Measurements from ENCODE around the gene CELA3A.
A peak's percentile ranks its signal among the peaks of the same experiment; 100 is the strongest.
"Not testable (repeated sequence)": the region's sequence is repeated elsewhere in the genome, so short reads cannot be mapped to it uniquely, and the experiment has no call there.

CELA3A gene, protein sequence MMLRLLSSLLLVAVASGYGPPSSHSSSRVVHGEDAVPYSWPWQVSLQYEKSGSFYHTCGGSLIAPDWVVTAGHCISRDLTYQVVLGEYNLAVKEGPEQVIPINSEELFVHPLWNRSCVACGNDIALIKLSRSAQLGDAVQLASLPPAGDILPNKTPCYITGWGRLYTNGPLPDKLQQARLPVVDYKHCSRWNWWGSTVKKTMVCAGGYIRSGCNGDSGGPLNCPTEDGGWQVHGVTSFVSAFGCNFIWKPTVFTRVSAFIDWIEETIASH

DNA sequence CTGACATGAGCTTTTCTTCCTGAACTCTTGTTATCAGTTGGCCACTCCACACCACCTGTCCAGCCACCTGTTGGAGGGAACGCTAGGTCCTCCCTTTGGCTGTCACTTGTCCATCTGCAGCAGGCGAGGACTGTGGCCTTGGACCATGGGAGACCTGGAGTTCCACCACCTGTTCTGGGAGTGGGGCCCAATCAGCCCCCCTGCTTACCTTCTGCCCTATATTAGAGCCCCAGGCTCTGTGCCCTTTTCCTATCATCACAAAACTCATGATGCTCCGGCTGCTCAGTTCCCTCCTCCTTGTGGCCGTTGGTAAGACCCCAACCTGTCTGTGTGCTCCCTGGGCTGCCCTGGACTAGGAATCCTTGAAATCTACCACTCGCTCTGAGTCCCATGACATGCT lies at the start of gene CELA3A:
Gene CELA3A, plus strand, starts transcription at position 249 of the 400 bp plus-strand sequence. Its CDS starts 18 bp downstream, at position 267.
- DNase-seq (ENCODE audit: low spot score) = peak; percentile 26

DNA sequence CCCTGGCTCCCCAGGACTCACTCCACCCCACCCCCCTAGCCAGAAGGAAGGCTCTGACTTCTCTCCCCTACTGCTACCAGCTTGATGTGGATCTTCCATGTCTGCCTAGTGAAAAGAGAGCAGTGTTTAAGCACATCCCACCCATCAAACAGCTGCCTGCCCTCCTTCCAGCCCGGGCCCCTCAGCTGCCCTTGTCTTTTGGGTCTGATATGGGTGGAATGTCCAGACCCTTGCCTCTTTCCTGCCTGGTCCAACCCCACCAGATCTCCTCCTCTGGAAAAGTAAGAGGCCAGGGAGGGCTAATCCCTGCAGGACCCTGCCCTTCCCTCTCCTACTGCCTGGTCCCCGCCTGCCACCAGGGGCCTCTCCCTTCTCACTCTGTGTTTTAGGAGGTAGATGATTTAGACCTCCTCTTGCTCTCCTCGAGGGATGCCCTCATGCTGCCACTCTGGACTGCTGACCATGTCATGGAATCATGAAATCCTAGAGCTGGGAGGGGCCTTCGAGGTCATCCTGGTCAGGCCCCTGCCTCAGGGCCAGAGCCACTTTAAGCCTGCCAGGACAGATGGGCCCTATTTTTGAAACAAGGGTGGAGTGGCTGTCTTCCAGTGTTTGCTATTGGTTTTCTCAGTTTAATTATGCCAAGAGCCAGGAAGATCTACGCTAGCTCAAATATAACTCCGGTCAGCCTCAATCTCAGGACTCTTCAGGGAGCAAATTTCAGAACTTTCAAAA lies 48.5 kb upstream of the CELA3A start:
- DNase-seq (ENCODE audit: low spot score) = no peak

DNA sequence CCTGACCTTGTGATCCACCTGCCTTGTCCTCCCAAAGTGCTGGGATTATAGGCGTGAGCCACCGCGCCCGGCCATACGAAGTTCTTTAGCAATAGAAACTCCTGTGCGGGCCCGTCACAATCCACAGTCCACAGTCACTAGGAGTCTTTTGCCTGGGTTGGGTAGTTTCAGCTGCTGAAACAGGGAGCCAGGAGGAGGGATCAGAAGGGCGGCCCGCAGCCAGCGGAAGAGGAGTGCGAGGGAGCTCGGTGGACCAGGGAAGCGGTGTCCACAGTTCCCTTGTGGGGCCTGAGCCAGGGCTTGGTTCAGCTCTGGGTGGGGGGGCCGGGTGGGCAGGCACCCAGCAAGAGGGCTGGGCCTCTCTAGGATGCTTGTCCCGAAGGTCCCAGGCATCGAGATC lies 46.4 kb upstream of the CELA3A start:
- DNase-seq (ENCODE audit: low spot score) = no peak

DNA sequence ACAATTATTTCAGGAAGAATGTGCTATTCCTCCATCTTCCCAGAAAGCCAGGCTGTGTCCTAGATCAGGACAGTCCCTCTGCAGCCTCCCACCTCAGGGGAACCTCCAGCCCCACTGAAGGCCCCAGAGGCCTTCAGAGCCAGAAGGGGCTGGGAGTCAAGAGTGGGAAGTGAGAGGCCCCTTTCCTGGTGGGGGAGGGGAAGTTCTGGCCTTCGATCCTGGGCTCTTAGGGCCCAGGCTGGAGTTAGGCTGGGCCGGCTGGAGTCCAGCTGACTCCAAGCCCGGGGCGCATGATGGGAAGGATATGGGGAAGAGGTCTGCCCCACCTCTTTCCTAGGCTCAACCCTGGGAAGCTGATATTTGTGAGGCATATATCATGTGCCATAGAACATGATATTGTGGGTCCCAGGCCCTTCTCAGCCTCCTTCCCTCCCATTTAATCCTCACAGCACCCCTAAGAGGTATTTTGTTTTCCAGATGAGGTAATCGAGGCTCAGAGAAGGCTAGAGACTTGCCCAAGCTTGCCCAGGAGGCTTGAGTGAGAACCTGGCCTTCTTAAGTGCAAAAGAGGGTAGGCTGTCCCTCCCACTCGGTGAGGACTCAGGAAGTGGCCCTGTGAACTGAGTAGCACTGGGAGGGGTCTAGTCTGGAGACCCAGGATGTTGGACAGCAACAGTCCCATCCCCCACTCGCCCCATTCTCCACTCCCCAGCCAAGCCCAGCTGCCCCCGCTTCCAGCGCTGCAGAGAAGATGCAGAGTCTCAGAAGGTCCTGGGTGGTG lies 45.8 kb upstream of the CELA3A start:
- DNase-seq (ENCODE audit: low spot score) = no peak

DNA sequence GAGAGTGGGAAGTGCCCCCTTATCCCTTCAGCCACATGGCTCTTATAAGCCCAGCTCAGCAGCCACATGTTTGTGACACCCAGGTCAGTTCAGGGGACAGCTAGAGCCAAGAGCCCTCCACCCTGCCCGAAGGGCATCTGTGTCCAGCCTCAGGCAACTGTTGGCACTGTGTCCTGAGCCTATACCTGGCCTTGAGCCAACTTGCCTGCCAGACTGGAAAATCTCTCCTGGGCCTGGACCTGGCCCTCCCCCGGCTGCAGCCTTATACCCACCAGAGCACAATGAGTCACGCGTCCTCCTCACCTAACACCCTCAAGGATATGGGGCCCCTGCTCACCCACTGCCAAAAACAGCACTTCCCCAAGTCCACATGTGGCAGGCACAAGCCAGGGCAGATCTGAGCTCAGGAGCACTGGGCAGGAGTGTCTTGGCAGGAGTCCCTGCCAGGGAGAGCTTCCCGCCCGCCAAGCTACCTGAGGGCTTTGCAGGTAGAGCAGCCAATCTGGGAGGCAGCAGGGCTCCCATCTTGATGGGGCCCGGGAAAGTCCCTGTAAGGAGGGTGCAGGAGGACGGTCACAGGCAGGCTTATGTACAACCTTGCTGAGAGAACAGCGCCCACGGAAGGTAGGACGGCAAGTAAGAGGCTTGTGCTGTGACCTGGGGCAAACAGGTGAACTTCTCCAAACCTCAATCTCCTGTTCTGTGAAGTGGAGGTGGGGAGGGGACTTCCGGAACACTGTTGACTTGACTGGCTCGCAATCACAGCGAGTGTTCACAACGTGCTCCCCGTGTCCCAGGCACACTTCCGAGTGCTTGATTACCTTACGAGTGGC lies 44.5 kb upstream of the CELA3A start:
- DNase-seq (ENCODE audit: low spot score) = no peak

DNA sequence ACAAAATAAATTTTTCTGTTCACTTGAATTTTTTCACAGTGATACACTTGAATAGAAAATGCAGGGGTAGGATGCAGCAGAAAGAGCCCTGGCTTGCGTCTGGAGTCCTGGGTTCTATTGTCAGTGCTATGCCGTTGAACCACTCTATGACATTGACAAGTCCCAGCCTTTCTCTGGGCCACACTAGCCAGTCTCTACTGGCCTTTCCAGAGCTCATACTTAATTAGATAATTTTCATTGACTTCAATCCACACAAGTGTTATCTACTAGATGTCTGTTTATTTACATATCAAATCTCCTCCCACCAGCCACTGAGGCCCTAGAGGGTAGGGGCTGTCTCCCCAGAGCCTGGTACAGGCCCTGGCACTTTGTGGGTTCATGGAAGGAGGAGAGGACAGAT lies 40.1 kb upstream of the CELA3A start:
- no peak for DNase-seq (ENCODE audit: low spot score)

DNA sequence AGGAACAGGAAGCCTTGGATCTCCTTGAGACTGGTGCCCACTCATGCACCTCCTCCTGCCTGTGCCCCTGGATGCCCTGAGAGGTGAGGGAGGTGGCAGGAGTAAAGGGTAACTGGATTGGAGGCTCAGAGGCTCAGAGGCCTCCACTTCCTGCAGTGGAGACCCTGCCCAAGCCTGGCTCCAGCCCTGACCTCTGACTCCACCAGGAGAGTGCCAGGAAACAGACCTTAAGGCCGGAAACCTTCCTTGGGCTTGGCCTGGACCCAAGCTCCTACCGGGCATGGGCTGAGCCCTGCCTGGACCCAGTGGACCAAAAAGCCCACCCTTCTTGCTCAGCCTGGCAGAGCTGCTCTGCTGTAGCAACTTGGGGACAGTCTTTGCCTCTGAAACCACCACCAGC lies 39.7 kb upstream of the CELA3A start:
- DNase-seq (ENCODE audit: low spot score) = no peak

DNA sequence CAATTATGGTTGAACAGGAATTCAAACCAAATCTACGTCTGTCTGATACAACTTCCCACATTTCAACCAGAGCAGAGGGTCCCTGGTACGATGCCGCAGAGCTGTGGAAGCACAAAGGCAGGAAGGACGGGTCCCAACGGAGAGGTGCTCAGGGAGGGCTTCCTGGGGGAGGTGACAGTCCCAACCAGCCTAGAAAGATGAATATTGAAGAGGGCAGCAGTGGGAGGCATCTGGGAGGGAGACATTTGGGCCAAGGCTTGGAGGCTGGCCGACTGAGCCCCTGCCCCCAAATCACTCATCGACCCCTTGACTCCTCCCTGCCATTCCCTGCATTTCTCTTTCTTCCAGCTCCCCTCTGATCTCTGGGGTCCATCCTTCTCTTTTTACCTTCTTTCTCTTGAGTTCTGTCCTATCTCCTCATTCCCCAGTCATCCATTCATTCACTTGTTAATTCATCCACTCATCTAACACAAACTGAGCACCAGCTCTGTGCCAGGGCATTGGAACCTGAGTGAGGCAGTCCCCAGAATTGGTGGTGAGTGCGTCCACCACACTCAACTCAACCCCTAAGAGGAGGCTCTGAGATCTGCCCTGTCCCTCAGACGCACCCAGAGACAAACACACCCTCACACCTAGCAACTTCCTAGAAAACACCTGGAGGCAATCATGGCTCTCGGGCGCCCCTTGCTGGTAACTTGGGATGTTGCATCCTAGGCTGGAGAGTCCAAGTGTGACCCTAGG lies 37.8 kb upstream of the CELA3A start:
- DNase-seq (ENCODE audit: low spot score) = peak; percentile 76

DNA sequence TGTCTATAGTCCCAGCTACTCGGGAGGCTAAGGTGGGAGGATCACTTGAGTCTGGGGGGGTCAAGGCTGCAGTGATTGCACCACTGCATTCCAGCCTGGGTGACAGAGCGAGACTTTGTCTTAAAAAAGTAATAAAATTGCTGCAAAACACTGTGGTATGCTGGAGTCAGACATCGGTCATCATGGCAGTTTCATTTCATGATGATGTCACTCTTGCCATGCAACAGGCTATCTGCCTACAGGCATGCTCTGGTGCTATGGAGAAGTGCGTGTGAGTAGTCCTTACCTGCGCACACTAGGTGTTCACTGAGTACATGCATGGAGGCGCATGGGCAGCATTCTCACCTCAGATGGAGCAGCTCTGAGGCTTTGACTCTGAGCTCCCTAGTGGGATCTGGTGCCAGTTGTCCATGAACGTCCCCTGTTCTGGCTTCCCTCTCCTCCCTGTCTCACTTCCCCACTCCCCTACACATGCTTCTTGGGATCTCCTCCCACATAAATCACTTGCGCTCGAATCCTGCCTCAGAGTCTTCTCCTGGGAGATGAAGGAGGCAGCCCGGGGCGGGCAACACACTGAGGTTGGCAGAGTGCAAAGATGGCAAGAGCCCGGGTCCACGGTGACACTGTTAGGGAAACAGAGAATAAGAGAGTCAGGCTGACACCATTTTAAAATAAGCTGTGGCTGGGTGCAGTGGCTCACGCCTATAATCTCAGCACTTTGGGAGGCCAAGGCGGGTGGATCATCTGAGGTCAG lies 35.0 kb upstream of the CELA3A start:
- DNase-seq (ENCODE audit: low spot score) = no peak

DNA sequence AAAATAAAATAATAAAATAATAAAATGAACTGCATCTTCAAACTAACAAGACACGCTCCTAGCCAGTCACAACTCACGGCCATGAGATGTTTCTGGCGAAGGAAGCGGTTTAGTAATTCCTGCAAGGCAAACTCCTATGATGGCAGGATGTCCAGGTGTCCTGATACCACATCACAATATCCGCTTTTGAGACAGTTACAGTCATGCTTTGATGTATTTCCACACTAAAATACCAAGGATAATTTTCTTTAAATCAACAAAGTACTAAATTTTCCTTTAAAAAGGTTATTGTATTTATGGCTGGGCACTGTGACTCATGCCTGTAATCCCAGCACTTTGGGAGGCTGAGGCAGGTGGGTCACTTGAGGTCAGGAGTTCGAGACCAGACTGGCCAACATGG lies 34.2 kb upstream of the CELA3A start:
- not testable (repeated sequence) for DNase-seq (ENCODE audit: low spot score)

DNA sequence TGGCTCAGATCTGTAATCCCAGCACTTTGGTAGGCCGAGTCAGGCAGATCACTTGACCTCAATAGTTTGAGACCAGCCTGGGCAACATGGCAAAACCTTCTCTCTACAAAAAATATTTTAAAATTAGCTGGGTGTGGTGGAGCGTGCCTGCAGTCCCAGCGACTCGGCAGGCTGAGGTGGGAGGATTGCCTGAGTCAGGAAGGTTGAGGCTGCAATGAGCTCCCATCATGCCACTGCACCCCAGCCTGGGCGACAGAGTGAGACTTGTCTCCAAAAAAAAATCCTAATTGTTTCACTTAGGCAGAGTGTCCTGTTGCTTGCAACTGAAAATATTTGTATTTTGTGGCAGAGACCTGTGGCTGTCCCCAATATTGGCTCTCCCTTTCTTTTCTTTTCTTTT lies 32.4 kb upstream of the CELA3A start:
- not testable (repeated sequence) for DNase-seq (ENCODE audit: low spot score)

DNA sequence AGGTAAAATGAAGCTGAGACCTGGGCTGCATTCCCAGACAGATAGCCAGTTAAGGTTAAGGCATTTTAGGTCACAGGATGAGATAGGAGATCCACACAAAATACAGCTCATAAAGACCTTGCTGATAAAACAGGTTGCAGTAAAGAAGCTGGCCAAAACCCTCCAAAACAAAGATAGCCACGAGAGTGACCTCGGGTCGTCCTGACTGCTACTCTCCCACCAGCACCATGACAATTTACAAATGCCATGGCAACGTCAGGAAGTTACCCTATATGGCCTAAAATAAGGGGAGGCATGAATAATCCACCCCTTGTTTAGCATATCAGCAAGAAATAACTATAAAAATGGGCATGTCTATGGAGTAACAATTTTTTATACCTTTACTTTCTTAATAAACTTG lies 30.9 kb upstream of the CELA3A start:
- DNase-seq (ENCODE audit: low spot score) = not testable (repeated sequence)

DNA sequence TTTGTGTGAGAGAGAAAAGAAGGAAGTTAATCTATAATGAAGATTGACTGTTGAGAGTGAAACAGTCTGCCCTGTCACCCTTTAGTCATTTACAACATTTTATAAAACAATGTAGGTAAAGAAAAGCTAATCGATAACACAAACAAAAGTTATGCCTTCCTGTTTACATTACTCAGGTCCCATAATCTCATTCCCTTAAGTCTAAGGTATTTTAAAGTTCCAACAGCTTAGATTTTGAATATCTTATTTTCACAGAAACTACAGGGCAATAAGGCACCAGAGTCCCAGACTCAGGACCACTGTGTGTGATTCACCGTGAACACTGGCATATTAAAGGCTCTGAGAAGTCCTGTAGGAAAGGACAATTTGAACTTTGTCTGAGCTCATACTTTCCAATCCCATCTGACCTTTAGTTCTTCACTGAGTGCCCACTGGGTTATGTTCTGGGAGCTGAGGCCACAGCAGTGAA lies 28.4 kb upstream of the CELA3A start:
- DNase-seq (ENCODE audit: low spot score) = not testable (repeated sequence)

DNA sequence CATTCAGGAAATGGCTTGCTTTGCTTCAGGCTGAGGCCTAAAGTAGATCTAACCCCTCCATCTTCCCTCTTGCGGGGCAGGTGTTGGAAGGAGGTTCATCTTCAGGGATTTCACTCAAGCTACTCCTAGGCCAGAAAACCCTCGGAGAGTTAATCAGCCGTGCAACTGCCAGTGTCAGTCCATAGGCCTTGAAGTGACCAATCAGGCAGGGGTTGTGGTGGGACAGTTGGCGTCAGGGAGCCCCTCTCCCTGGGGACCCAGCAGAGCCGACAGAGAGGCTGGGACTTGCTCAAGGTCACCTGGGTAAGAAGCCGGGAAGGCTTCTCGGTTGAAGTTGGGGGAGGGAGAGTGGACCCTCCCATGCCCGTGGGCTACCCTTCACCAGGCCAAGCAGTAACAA lies 27.5 kb upstream of the CELA3A start:
- DNase-seq (ENCODE audit: low spot score) = not testable (repeated sequence)

DNA sequence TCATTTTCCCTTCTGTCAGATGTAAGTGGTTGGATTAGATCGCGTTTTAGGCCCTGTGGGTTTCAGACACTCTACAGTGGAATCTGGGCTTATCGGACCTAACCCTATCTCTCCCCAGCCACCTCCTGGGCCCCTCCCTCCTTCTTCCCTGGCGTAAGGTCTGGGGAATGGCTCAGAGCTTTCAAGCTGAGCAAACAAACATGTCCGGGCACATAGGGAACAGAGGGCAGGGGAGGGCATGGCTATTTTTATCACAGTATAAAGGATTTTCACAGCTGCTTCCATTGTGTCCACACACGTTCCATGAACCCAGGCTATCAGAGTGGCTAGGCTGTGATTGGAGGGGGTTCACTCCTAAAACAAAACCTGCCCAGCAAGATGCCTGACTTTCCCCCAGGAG lies 26.8 kb upstream of the CELA3A start:
- DNase-seq (ENCODE audit: low spot score) = not testable (repeated sequence)

DNA sequence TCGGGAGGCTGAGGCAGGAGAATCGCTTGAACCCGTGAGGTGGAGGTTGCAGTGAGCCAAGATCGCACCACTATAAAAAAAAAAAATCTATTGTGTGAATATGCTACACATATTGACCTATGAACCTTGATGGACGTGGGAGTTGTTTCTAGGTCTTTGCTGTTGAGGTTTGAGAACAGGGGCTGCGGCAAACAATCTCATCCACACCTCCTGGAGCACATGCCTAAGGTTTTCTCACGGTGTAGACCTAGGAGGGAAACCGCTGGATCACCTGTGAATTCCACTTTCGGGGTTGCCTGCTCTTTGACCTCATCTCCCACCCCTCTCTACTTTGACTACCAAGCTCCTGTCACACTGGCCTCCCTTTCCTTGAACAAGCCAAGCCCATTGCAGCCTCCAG lies 26.2 kb upstream of the CELA3A start:
- DNase-seq (ENCODE audit: low spot score) = not testable (repeated sequence)

DNA sequence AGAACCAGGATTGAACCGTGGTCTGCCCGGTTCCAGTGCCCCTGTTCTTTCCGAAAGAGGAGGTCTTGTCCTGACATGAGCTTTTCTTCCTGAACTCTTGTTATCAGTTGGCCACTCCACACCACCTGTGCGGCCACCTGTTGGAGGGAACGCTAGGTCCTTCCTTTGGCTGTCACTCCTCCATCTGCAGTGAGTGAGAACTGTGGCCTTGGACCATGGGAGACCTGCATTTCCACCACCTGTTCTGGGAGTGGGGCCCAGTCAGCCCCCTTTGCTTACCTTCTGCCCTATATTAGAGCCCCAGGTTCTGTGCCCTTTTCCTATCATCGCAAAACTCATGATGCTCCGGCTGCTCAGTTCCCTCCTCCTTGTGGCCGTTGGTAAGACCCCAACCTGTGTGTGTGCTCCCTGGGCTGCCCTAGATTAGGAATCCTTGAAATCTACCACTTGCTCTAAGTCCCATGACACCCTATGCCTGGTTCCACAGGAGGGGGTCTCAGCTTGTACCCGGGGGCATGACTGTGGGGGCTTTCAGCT lies 24.7 kb upstream of the CELA3A start, which contains the start of gene CELA3B:
Gene CELA3B, plus strand, starts transcription at position 320 of the 537 bp plus-strand sequence. Its CDS starts 18 bp downstream, at position 338.
- not testable (repeated sequence) for DNase-seq (ENCODE audit: low spot score)

DNA sequence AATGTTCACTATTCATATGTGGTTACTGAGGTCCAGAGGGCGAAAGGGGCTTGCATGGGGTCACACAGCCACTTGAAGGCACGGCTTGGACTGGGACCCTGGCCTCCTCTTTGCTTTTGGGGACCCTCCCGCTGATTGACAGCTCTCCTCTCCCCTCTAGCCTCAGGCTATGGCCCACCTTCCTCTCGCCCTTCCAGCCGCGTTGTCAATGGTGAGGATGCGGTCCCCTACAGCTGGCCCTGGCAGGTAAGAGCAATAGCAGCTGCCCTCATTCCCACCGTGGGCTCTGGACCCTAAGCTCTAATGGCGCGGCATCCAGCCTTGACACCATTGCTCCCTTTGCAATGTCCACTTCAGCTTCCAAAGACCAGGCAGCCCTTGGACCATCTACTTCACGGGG lies 23.2 kb upstream of the CELA3A start:
- DNase-seq (ENCODE audit: low spot score) = not testable (repeated sequence)

DNA sequence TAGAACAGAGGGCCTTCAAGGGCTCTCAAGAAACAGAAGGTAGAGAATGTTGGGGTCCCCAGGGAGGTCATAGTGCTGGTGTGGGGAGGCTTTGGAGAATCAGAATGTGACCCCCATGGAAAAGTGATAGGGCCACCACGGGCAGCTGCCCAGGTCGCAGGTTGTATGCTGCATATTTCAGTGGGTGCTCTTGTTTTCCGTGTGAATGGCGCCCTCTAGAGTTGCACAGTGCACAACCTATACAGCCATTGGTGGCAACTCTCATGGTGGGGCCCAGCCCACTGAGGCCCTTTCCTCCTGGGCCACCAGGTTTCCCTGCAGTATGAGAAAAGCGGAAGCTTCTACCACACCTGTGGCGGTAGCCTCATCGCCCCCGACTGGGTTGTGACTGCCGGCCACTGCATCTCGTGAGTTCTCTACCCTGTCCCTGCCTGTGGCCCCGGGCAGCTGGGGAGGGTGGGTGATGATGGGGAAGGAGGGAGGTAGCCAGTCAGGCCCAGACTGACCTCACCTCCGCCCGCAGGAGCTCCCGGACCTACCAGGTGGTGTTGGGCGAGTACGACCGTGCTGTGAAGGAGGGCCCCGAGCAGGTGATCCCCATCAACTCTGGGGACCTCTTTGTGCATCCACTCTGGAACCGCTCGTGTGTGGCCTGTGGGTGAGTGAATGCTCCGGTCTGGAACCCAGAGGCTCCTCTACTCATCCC lies 20.8 kb upstream of the CELA3A start:
- not testable (repeated sequence) for DNase-seq (ENCODE audit: low spot score)
